ENCODE measurements around the gene WDR83. TPM values are rescaled to one million over a fixed set of nuclear protein-coding genes. Genes with fewer than 3 reads are reported as not detected.

The WDR83 gene
- total and polyA plus RNA-seq, 2 donors (not counting 3 experiments of a cell fraction or from before 2014, with no cell fraction given), result 10.5 to 11.8 TPM

GRCh38 chr19:12715929-12716328 is 49.3 kb downstream of the WDR83 start:
- no peak for DNase-seq (ENCODE audit: low read depth, low spot score)
- CTCF ChIA-PET, result interaction anchor here (0.6 to 3.1 kb wide), 5 partner anchors 19 to 82 kb away, joined by 3 to 28 read pairs (median 5); partner anchors contain the start of gene TRIR
- H3K9ac ChIP-seq (replicated peaks; ENCODE audit: extremely low read depth, insufficient read depth, low read length), result no peak overlapping the region
- POLR2A ChIA-PET, result no interaction called here
- no peaks in the 10 kb centered on the region for H3K27me3 ChIP-seq (ENCODE audit: control insufficient read depth in 2 of 2, insufficient read depth in 2 of 2, low read length in 2 of 2)
- H3K9me3 ChIP-seq (replicated peaks; ENCODE audit: control insufficient read depth, insufficient read depth, low read length), result no peaks in the 10 kb centered on the region
- H3K9me1 ChIP-seq (replicated peaks; ENCODE audit: control insufficient read depth, extremely low read depth, insufficient read depth, low read length), result no peaks in the 10 kb centered on the region
- H4K20me1 ChIP-seq (replicated peaks; ENCODE audit: control insufficient read depth, extremely low read depth, insufficient read depth, low read length), result no peaks in the 10 kb centered on the region
- no peak for FAIRE-seq
- intact Hi-C loops (cut with micrococcal nuclease) (loop anchor here (2.0 kb wide), 1 partner anchor 81 kb away; no protein-coding TSS in a partner anchor), dilution Hi-C loops (cut with MboI; ENCODE audit: extremely low pct_ligation_motif_present, low sequenced_read_pairs) (no loop called here)
- no peak for TF ChIP-seq JUN (IDR thresholded peaks at IDR 0.05; ENCODE audit: borderline replicate concordance, insufficient read depth, insufficient read length, low read depth)
- no peak for TF ChIP-seq FOS (IDR thresholded peaks at IDR 0.05; ENCODE audit: borderline replicate concordance, insufficient read depth, low read length)
- TF ChIP-seq POLR2A (IDR thresholded peaks at IDR 0.05; ENCODE audit: low read depth, low read length), result no peak
- TF ChIP-seq MYC (IDR thresholded peaks at IDR 0.05; ENCODE audit: low read depth, low read length), result no peak
- TF ChIP-seq EZH2 (IDR thresholded peaks at IDR 0.05; ENCODE audit: borderline replicate concordance, low read depth, low read length, severe bottlenecking), result no peak
- no peak for TF ChIP-seq POLR2AphosphoS5 (IDR thresholded peaks at IDR 0.05; ENCODE audit: insufficient read depth, low read depth, low read length)
- TF ChIP-seq CTCF (IDR thresholded peaks at IDR 0.05; ENCODE audit: extremely low read depth in 1 of 2, insufficient read depth in 1 of 2, low read depth in 1 of 2, low read length in 2 of 2), result no peak
- no peak for TF ChIP-seq GATA2 (IDR thresholded peaks at IDR 0.05; ENCODE audit: insufficient read depth, insufficient read length, low read depth, low read length)
- no peak for TF ChIP-seq MAX (IDR thresholded peaks at IDR 0.05; ENCODE audit: insufficient read depth, insufficient read length)
- peaks cover 6% of the 10 kb centered on the region for H3K4me1 ChIP-seq (ENCODE audit: control insufficient read depth, extremely low read depth, insufficient read depth, low read length)
- no TSS peak for BruUV-seq (replicated peaks)
- no peak overlapping the region for H2AFZ ChIP-seq (ENCODE audit: low read depth, low read length)
- no peak overlapping the region for H3K27ac ChIP-seq (ENCODE audit: insufficient read depth, low read depth, low read length)
- H3K79me2 ChIP-seq (ENCODE audit: control insufficient read depth, insufficient read depth, low read length), result peaks cover 56% of the 10 kb centered on the region
- no peak overlapping the region for H3K4me3 ChIP-seq (replicated peaks in 1 of 3; ENCODE audit: insufficient read depth in 1 of 3, low read depth in 1 of 3, low read length in 3 of 3)
- peaks cover 22 to 38% of the 10 kb centered on the region in 2 experiments for H3K36me3 ChIP-seq (ENCODE audit: control insufficient read depth in 2 of 2, extremely low read depth in 1 of 2, insufficient read depth in 2 of 2, low read length in 2 of 2)
- H3K4me2 ChIP-seq (ENCODE audit: insufficient read depth, low read length), result no peak overlapping the region
